ENCODE measurements around the gene ASAP2. TPM values are rescaled to one million over a fixed set of nuclear protein-coding genes. Genes with fewer than 3 reads are reported as not detected.

ASAP2 gene
- total RNA-seq, 4 donors from 2014 or later, result 28.2 to 38.0 (median 31.7) TPM

- H3K9me3 ChIP-seq, result no peaks in the 10 kb centered on the region
- no peak for DNase-seq (ENCODE audit: low spot score in 2 of 2)
- no peak overlapping the region for H3K4me3 ChIP-seq
- no peaks in the 10 kb centered on the region for H3K27me3 ChIP-seq
- H3K4me1 ChIP-seq, result peaks cover 0 to 19% (median 2%) of the 10 kb centered on the region in 4 donors
- WGBS, 2 donors, result 90% methylated on average over 5 of the region's 5 CpGs
- peaks cover 0 to 25% (median 0%) of the 10 kb centered on the region in 3 donors for H3K36me3 ChIP-seq
- TF ChIP-seq POLR2A (IDR thresholded peaks at IDR 0.05) (no peak), EP300 (IDR thresholded peaks at IDR 0.05) (no peak), CTCF (IDR thresholded peaks at IDR 0.05) (no peak)
- no peak overlapping the region for H3K27ac ChIP-seq
These were observed 122.3 kb downstream of the ASAP2 start for GRCh38 chr2:9328931-9329330.

- H3K27me3 ChIP-seq, result no peaks in the 10 kb centered on the region
- H3K4me3 ChIP-seq, result no peak overlapping the region
- peaks cover 0 to 19% (median 0%) of the 10 kb centered on the region in 3 donors for H3K36me3 ChIP-seq
- peaks cover 0 to 19% (median 2%) of the 10 kb centered on the region in 4 donors for H3K4me1 ChIP-seq
- 88 to 91% methylated on average over 5 of the region's 5 CpGs for WGBS, 2 donors
- no peak overlapping the region for H3K27ac ChIP-seq
- H3K9me3 ChIP-seq, result no peaks in the 10 kb centered on the region
- DNase-seq (ENCODE audit: low spot score in 2 of 2), result no peak
- TF ChIP-seq EP300 (IDR thresholded peaks at IDR 0.05), result no peak
- TF ChIP-seq POLR2A (IDR thresholded peaks at IDR 0.05), result no peak
- no peak for TF ChIP-seq CTCF (IDR thresholded peaks at IDR 0.05)
These were observed 122.9 kb downstream of the ASAP2 start for GRCh38 chr2:9329497-9329896.

GRCh38 chr2:9330612-9331270 is 124.1 kb downstream of the ASAP2 start:
- TF ChIP-seq POLR2A (IDR thresholded peaks at IDR 0.05), result no peak
- TF ChIP-seq EP300 (IDR thresholded peaks at IDR 0.05), result no peak
- no peak for TF ChIP-seq CTCF (IDR thresholded peaks at IDR 0.05)
- no peak for DNase-seq (ENCODE audit: low spot score in 2 of 2)
- no peak overlapping the region for H3K4me3 ChIP-seq
- H3K36me3 ChIP-seq, result peaks cover 0 to 17% (median 0%) of the 10 kb centered on the region in 3 donors
- no peaks in the 10 kb centered on the region for H3K9me3 ChIP-seq
- H3K4me1 ChIP-seq, result peaks cover 0 to 25% (median 3%) of the 10 kb centered on the region in 4 donors
- no peak overlapping the region for H3K27ac ChIP-seq
- no peaks in the 10 kb centered on the region for H3K27me3 ChIP-seq
- WGBS, 2 donors, result 67 to 69% methylated on average over 19 of the region's 19 CpGs

GRCh38 chr2:9331704-9332103 is 125.1 kb downstream of the ASAP2 start:
- Histone ChIP-seq H3K4me3 (no peak overlapping the region), H3K27me3 (no peaks in the 10 kb centered on the region)

More at GRCh38 chr2:9331704-9332103, 125.1 kb downstream of the ASAP2 start:
- DNase-seq (ENCODE audit: low spot score in 2 of 2), result no peak
- peaks cover 0 to 31% (median 9%) of the 10 kb centered on the region in 4 donors for H3K4me1 ChIP-seq
- peaks cover 0 to 17% (median 0%) of the 10 kb centered on the region in 3 donors for H3K36me3 ChIP-seq
- TF ChIP-seq POLR2A (IDR thresholded peaks at IDR 0.05) (no peak), CTCF (IDR thresholded peaks at IDR 0.05) (no peak), EP300 (IDR thresholded peaks at IDR 0.05) (no peak)
- whole genome bisulfite sequencing, 2 donors, result 66 to 74% methylated on average over 7 of the region's 7 CpGs
- H3K27ac ChIP-seq, result no peak overlapping the region
- H3K9me3 ChIP-seq, result no peaks in the 10 kb centered on the region

Data from tibial nerve (tissue), 4 donors.